ENCODE results near the gene SHC4.
"Not testable (repeated sequence)": the region's sequence is repeated elsewhere in the genome, so short reads cannot be mapped to it uniquely, and the experiment has no call there.

The SHC4 gene

GRCh38 chr15:48963524-48964113 is at the start of gene SHC4:
Gene SHC4 (minus strand): TSS chr15:48963919. CDS start chr15:48963015, 904 bp downstream.
- peak; percentile 4 for DNase-seq

GRCh38 chr15:48999314-48999713 is 35.6 kb upstream of the SHC4 start:
- DNase-seq = no peak

- no peak for DNase-seq
These were observed 32.6 kb upstream of the SHC4 start for GRCh38 chr15:48996276-48996675.

GRCh38 chr15:48993380-48993779 is 29.7 kb upstream of the SHC4 start:
- DNase-seq = no peak

- no peak for DNase-seq
These were observed 28.8 kb upstream of the SHC4 start for GRCh38 chr15:48992545-48992944.

GRCh38 chr15:48992096-48992495 is 28.4 kb upstream of the SHC4 start:
- no peak for DNase-seq

GRCh38 chr15:48989170-48989569 is 25.5 kb upstream of the SHC4 start:
- DNase-seq = no peak

- DNase-seq = no peak
These were observed 23.4 kb upstream of the SHC4 start for GRCh38 chr15:48987142-48987541.

GRCh38 chr15:48986240-48986639 is 22.5 kb upstream of the SHC4 start:
- no peak for DNase-seq

GRCh38 chr15:48985516-48985915 is 21.8 kb upstream of the SHC4 start:
- no peak for DNase-seq

- DNase-seq = no peak
These were observed 21.2 kb upstream of the SHC4 start for GRCh38 chr15:48984811-48985352.

- DNase-seq = no peak
These were observed 20.4 kb upstream of the SHC4 start for GRCh38 chr15:48984021-48984710.

- no peak for DNase-seq
These were observed 19.6 kb upstream of the SHC4 start for GRCh38 chr15:48983300-48983699.

GRCh38 chr15:48981941-48982340 is 18.2 kb upstream of the SHC4 start:
- DNase-seq = no peak

GRCh38 chr15:48978638-48979037 is 14.9 kb upstream of the SHC4 start:
- no peak for DNase-seq

- DNase-seq = no peak
These were observed 12.8 kb upstream of the SHC4 start for GRCh38 chr15:48976444-48977088.

GRCh38 chr15:48975472-48976419 is 12.0 kb upstream of the SHC4 start:
- DNase-seq = peak; percentile 76

GRCh38 chr15:48974882-48975281 is 11.2 kb upstream of the SHC4 start:
- no peak for DNase-seq

GRCh38 chr15:48972750-48973503 is 9.2 kb upstream of the SHC4 start:
- DNase-seq = no peak

GRCh38 chr15:48970926-48971325 is 7.2 kb upstream of the SHC4 start:
- DNase-seq = not testable (repeated sequence)

GRCh38 chr15:48968066-48968465 is 4.3 kb upstream of the SHC4 start:
- no peak for DNase-seq

- no peak for DNase-seq
These were observed 3.6 kb upstream of the SHC4 start for GRCh38 chr15:48967336-48967735.
